HUES6 (cell line): ENCODE measurements around the gene FBXO31.

Source experiments
- H3K27ac ChIP-seq: 2 replicates; pipeline ENCODE4 v1.7.0; 2013; ENCODE audit warnings: low read depth, mild to moderate bottlenecking, low read length, inconsistent platforms
- H3K27me3 ChIP-seq: 2 replicates; pipeline ENCODE4 v1.6.1; 2013; ENCODE audit warnings: low read length; ENCODE audit not compliant: control insufficient read depth, insufficient read depth
- H3K36me3 ChIP-seq: 2 replicates; pipeline ENCODE4 v1.6.1; 2013; ENCODE audit warnings: low read length; ENCODE audit not compliant: control insufficient read depth, insufficient read depth
- H3K4me1 ChIP-seq: 2 replicates; pipeline ENCODE4 v1.6.1; 2013; ENCODE audit warnings: low read length; ENCODE audit not compliant: control insufficient read depth, insufficient read depth
- H3K4me3 ChIP-seq: 2 replicates; pipeline ENCODE4 v1.5.1; 2013; ENCODE audit warnings: low read depth, low read length
- H3K9ac ChIP-seq: one replicate; pipeline ENCODE4 v1.6.1; 2013; ENCODE audit warnings: mild to moderate bottlenecking, low read length
- H3K9me3 ChIP-seq: 2 replicates; pipeline ENCODE4 v1.6.1; 2013; ENCODE audit warnings: low read depth, low read length; ENCODE audit not compliant: control insufficient read depth, insufficient read depth

The FBXO31 gene

DNA sequence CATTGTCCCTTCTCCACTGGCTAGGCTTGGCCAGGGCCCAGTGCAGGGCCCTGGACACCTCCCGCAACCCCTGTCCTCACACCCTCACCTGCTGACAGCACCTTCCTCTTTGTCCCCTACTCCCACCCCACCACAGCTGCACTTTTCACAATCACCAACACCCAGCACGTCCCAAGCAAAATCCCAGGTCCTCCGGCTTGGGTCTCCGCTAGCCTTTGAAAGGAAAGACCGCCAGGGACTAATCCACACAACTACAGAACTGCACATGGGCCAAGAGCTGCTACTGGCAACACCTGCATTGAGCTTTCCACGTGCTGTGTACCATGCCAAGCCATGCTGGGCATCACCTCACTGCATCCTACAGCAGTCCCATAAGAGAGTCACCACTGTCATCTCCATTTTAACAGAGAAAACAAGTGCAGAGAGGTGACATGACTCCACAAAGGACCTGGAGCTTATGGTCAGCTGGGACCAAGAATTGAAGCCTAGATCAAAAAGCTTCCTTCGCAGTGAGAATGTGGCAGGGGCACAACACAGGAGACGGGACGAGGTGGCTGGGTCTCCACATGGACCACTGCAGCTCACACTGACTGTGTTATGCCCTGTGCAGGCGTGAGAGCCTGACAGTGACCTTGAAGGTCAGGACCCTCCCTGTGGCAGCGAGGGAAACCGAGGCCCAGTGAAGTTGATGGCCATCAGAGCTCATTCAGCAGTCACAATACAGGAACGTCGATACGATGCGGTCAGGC, 22.5 kb downstream of the FBXO31 start:
- no peaks in the 10 kb centered on the region for H3K27me3 ChIP-seq
- peaks cover 4% of the 10 kb centered on the region; the same call in 1 of the 2 replicates for H3K4me1 ChIP-seq
- H3K4me3 ChIP-seq = no peak overlapping the region
- no peak overlapping the region for H3K9ac ChIP-seq
- H3K9me3 ChIP-seq = no peaks in the 10 kb centered on the region
- peaks cover 44% of the 10 kb centered on the region for H3K36me3 ChIP-seq
- H3K27ac ChIP-seq = no peak overlapping the region

DNA sequence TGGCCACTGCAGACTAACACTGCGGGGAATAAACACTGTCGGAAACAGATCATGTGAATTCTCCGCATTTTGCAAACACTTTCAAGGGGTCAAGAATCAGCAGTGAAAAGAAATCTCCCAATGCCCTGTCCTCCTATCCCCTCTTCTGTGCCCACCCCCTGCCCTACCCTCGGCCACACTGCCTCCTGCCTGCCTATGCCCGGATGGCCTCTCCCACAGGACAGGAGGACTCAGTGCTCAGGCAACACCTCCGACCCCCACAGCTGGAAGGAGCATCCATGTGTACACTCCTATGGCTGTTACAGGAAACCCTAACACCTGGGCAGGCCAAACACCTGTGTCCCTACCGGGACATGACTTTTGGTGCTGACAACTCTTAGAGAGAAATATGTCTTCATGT, 24.5 kb downstream of the FBXO31 start:
- peaks cover 43% of the 10 kb centered on the region for H3K36me3 ChIP-seq
- H3K27ac ChIP-seq = no peak overlapping the region
- no peak overlapping the region for H3K4me3 ChIP-seq
- H3K9me3 ChIP-seq = no peaks in the 10 kb centered on the region
- peaks cover 2% of the 10 kb centered on the region; the same call in 1 of the 2 replicates for H3K4me1 ChIP-seq
- no peak overlapping the region for H3K9ac ChIP-seq
- no peaks in the 10 kb centered on the region for H3K27me3 ChIP-seq

DNA sequence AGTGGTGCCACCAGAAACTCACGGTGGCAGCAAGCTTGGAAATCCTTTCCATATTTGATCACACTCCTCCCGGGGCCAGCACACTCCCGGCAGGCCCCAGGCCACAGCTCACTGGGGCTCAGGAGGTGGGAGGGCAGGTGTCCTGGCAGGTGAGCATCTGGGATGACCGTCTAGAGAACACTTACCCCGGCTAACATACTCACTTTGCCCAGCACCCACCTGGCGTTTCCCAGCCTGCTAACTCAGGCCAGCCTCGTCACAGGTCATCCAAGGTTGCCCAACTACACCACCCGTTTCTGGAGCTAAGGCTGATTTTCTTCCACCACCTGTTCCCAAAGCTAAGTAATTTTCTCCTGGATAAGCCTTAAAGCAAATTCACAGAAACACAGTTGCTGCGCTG, 24.9 kb downstream of the FBXO31 start:
- H3K27me3 ChIP-seq = no peaks in the 10 kb centered on the region
- no peaks in the 10 kb centered on the region for H3K9me3 ChIP-seq
- no peaks in the 10 kb centered on the region; the same call in 1 of the 2 replicates for H3K4me1 ChIP-seq
- no peak overlapping the region for H3K4me3 ChIP-seq
- H3K36me3 ChIP-seq = peaks cover 42% of the 10 kb centered on the region
- H3K9ac ChIP-seq = no peak overlapping the region
- H3K27ac ChIP-seq = no peak overlapping the region

DNA sequence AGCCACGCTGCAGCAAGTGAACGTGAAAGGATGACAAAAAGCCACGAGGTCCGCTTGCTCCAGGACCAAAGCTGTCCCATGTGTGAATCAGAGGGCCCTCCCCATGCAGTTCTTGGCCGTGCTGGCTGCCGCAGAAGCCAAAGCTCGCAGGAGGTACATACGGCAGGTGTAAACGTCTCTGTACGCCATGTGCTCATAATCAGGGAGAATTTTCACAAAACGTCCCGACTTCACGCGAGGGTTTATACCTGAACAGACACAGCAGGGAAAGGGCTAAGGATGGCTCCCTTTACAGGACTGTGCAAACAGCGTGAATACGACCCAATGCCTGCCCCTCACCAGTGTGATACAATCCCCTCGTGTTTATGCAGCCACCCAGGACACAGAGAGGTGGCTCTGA, 25.3 kb downstream of the FBXO31 start:
- no peak overlapping the region for H3K9ac ChIP-seq
- H3K9me3 ChIP-seq = no peaks in the 10 kb centered on the region
- no peak overlapping the region for H3K4me3 ChIP-seq
- no peak overlapping the region for H3K27ac ChIP-seq
- H3K27me3 ChIP-seq = no peaks in the 10 kb centered on the region
- H3K4me1 ChIP-seq = no peaks in the 10 kb centered on the region; the same call in 1 of the 2 replicates
- H3K36me3 ChIP-seq = peaks cover 42% of the 10 kb centered on the region

DNA sequence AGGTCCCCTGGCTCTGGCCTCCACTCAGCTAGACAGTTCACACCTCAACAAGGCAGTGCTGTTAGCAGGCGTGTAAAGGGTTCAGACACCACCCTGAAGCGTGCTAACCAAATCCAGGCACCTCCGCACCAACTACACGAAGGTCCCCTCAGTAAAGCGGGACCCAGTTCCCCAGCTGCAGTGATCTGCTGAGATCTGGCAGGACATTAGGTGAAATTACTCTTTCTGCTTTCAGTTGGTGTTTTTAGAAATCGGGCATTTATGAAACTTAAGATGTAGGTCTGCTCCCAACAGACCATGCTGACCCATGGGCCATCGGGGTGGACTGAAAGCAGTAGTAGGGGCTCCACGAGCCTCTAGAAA, 27.1 kb downstream of the FBXO31 start:
- no peaks in the 10 kb centered on the region for H3K9me3 ChIP-seq
- no peaks in the 10 kb centered on the region; the same call in 1 of the 2 replicates for H3K4me1 ChIP-seq
- H3K9ac ChIP-seq = peak overlapping the region; percentile 9
- H3K36me3 ChIP-seq = peaks cover 39% of the 10 kb centered on the region
- H3K27me3 ChIP-seq = no peaks in the 10 kb centered on the region
- H3K4me3 ChIP-seq = no peak overlapping the region
- no peak overlapping the region for H3K27ac ChIP-seq

DNA sequence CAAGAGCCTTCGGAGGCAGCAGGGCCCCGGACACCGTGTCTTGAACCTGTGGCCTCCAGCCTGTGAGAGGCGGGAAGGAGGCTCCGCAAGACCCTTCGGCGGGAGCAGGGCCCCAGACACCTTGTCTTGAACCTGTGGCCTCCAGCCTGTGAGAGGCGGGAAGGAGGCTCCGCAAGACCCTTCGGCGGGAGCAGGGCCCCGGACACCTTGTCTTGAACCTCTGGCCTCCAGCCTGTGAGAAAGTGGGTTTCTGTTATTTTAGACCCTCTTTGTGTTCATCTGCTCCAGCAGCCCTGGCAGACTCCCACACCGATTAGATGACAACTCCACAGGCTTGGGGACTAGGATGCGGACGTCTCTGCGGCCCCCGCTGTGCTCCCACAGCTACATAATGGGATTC, 30.0 kb downstream of the FBXO31 start:
- H3K4me3 ChIP-seq = no peak overlapping the region
- no peaks in the 10 kb centered on the region for H3K27me3 ChIP-seq
- no peaks in the 10 kb centered on the region for H3K9me3 ChIP-seq
- H3K36me3 ChIP-seq = peaks cover 16% of the 10 kb centered on the region
- H3K4me1 ChIP-seq = no peaks in the 10 kb centered on the region; the same call in 1 of the 2 replicates
- no peak overlapping the region for H3K27ac ChIP-seq
- H3K9ac ChIP-seq = no peak overlapping the region

DNA sequence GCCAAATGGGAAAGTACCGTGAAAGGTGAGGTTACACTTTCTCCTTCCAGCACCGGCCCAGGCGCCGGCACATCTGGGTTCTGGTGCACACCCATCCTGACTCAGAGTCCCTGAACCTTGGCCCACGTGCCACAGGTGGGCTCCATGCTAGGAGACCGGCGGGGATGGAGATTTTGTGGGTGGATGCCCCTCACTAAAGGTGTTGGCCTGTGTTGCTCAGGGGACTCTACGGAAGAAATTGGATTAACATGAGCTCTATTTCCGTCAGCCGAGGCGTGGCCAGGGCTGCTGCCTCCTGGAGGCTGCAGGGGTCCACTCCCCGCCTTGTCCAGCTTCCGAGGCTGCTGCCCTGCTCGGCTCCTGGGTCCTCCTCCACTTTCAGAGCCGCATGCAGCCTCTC, 30.8 kb downstream of the FBXO31 start:
- no peaks in the 10 kb centered on the region for H3K9me3 ChIP-seq
- no peak overlapping the region for H3K9ac ChIP-seq
- no peaks in the 10 kb centered on the region; the same call in 1 of the 2 replicates for H3K4me1 ChIP-seq
- H3K4me3 ChIP-seq = no peak overlapping the region
- no peak overlapping the region for H3K27ac ChIP-seq
- no peaks in the 10 kb centered on the region for H3K27me3 ChIP-seq
- H3K36me3 ChIP-seq = peaks cover 8% of the 10 kb centered on the region

DNA sequence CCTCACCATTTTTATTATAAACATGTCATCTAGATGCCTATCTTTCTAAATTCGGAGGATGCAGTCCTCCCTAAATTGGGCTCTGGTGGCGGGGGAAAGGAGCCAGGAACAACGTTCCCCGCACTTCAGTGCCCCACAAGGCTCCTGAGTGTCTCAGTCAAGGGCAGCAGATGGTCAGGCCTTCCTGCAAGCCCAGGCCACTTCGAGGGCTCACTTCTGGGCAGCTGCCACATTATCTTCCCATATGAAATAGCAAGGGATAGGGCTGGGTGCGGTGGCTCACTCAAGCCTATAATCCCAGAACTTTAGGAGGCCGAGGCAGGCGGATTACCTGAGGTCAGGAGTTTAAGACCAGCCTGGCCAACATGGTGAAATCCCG, 32.3 kb downstream of the FBXO31 start:
- Histone ChIP-seq H3K9ac (no peak overlapping the region), H3K4me3 (no peak overlapping the region), H3K4me1 (peaks cover 3% of the 10 kb centered on the region; the same call in 1 of the 2 replicates), H3K36me3 (peaks cover 14% of the 10 kb centered on the region), H3K9me3 (no peaks in the 10 kb centered on the region), H3K27me3 (no peaks in the 10 kb centered on the region), H3K27ac (no peak overlapping the region)

DNA sequence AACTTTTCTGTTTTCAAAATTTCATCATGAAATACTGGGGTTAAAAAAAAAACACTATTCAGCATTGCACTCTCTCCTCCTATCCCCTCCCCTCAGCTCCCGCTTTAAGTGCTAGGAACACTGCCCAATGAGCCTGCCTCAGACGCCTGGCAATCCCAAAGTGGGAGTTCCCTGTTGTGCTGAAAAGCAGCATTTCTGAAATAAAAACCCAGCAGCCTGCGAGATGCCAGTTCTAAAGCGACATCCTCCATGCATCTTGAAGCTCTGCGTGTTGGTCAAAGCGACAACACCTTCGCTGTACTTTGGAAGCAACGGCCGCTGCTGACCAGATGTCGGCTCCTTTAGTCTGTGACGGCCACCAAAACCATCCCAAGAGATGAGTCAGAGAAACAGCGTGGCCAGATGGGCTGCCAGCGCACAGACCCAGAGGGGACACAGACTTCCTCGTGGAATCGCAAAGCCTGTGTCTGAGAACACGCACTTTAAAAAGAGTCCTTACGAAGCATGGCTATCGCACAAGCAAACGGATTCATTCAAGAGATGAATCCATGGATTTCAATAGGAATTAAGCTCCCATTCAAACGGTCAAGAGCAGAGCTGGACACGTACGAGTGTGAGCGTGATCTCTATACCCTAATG, 32.8 kb downstream of the FBXO31 start:
- Histone ChIP-seq H3K9me3 (no peaks in the 10 kb centered on the region), H3K36me3 (peaks cover 12% of the 10 kb centered on the region), H3K9ac (no peak overlapping the region), H3K4me3 (no peak overlapping the region), H3K27me3 (no peaks in the 10 kb centered on the region), H3K27ac (no peak overlapping the region), H3K4me1 (peaks cover 7% of the 10 kb centered on the region; the same call in 1 of the 2 replicates)

DNA sequence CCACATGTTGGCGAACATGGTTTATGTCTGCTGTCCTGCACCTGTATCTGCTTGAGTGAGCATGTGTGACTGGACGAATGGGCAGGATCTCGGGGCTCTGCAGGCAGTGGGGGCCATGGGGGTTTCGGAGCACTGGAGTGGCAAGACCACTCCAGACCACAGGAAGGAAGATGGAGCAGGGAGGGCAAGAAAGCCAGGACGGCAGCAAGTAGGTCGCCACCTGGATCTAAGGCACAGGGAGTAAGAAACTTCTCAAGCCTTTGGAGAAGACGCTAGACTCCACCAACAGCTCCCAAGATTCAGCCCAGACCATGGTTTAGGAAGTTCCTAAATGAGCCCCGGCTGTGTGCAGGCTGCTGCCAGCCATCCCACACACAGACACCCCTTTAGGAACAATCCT, 33.5 kb downstream of the FBXO31 start:
- Histone ChIP-seq H3K27ac (no peak overlapping the region), H3K9ac (no peak overlapping the region), H3K4me3 (no peak overlapping the region), H3K4me1 (peaks cover 13% of the 10 kb centered on the region), H3K9me3 (no peaks in the 10 kb centered on the region), H3K36me3 (peaks cover 11% of the 10 kb centered on the region), H3K27me3 (no peaks in the 10 kb centered on the region)

DNA sequence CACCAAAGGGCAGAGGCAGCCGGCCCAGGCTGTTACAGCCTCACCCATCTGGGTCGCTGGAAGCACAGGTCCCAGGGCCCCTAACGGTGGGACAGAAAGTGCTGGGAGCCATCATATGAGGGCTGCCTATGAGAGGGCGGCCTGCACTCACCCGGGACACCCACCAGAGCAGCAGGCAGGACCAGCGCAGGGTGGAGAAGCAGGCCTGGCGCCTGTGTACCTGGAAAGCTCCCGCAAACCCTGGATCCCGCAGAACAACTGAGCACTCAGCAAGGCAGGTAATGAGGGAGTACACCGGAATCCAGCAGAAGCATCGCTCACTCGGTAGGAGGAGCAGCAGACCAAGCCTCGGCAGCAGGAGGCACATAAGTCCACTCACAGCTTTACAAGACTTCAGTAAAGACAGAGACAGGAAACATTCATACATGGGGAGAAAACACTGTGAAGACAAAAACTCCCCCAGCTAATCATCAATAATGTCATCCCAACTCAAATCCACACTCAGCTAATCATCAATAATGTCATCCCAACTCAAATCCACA, 34.9 kb downstream of the FBXO31 start:
- H3K9ac ChIP-seq = no peak overlapping the region
- no peak overlapping the region for H3K4me3 ChIP-seq
- H3K4me1 ChIP-seq = peaks cover 24% of the 10 kb centered on the region
- no peaks in the 10 kb centered on the region for H3K9me3 ChIP-seq
- H3K27ac ChIP-seq = no peak overlapping the region
- peaks cover 12% of the 10 kb centered on the region; the same call in 1 of the 2 replicates for H3K36me3 ChIP-seq
- H3K27me3 ChIP-seq = no peaks in the 10 kb centered on the region
